K562 (cell line): ENCODE measurements around the gene CARD11. TPM values are rescaled to one million over a fixed set of nuclear protein-coding genes. Genes with fewer than 3 reads are reported as not detected.

ENCODE experiments used
- ATAC-seq: fragments of 200-7000 bp; cut with Tn5 transposase; 3 replicates; pipeline ENCODE4 v1.9.1; 2020; ENCODE audit warnings: moderate library complexity
- BruUV-seq: library from RNA; stranded (reverse); fragments of 400-500 nt; replicated peaks from 2 replicates; lab custom pipeline; 2021; lab: Mats Ljungman, UMichigan
- CTCF ChIA-PET: fragments of 300-600 bp; formaldehyde crosslinking; extraction: SDS; loops from one replicate; lab custom pipeline; 2021; ENCODE audit warnings: low intra/inter-chr PET ratio; lab: Yijun Ruan, JAX
- POLR2A ChIA-PET: fragments of 300-600, 350-650 bp; sonication (Branson Sonifier 250); formaldehyde crosslinking; extraction: SDS; loops from one replicate; lab custom pipeline; 2021; ENCODE audit warnings: antibody characterized with exemption, inconsistent platforms; lab: Yijun Ruan, JAX
- DNase-seq, 4 experiments: peaks; one replicate each; pipeline versions ENCODE4 v3.0.0 to v3.0.0-alpha.2; 2011 to 2018; ENCODE audit warnings: low spot score in 3 of 4, mixed read lengths in 3 of 4; ENCODE audit errors: extremely low read depth in 1 of 4
- FAIRE-seq: peaks from 2 replicates; lab custom pipeline; 2011; peaks lifted over from hg19 to GRCh38; lab: Jason Lieb, UNC
- H2AFZ ChIP-seq: 2 replicates; pipeline ENCODE4 v1.6.0; 2011; ENCODE audit warnings: low read depth, low read length, control low read depth, inconsistent platforms
- H3K27ac ChIP-seq: fragments of 200-600 bp; 3 replicates; pipeline ENCODE4 v1.8.0; 2011; ENCODE audit warnings: low read depth, mild to moderate bottlenecking, control low read depth, inconsistent platforms, low read length, moderate library complexity, mixed read lengths; ENCODE audit errors: extremely low read depth
- H3K27me3 ChIP-seq, 2 experiments: fragments of 300-600 bp in 1 of 2; 2 replicates in 1 of 2; 3 replicates in 1 of 2; pipeline versions ENCODE4 v1.6.0 to v1.8.0; 2011; ENCODE audit warnings: inconsistent platforms in 2 of 2, low read length in 2 of 2, mild to moderate bottlenecking in 1 of 2, mixed read lengths in 1 of 2, moderate library complexity in 1 of 2; ENCODE audit not compliant: control insufficient read depth in 2 of 2, insufficient read depth in 2 of 2
- H3K36me3 ChIP-seq: fragments of 300-600 bp; 3 replicates; pipeline ENCODE4 v1.8.0; 2011; ENCODE audit warnings: mild to moderate bottlenecking, low read length, inconsistent platforms; ENCODE audit not compliant: control insufficient read depth, insufficient read depth
- H3K4me1 ChIP-seq, 2 experiments: fragments of 200-600 bp in 1 of 2; replicated peaks in 1 of 2; 2 replicates in 1 of 2; 3 replicates in 1 of 2; pipeline versions ENCODE4 v1.5.1 to v1.8.0; 2011; ENCODE audit warnings: inconsistent platforms in 2 of 2, low read length in 2 of 2, mild to moderate bottlenecking in 1 of 2, mixed read lengths in 1 of 2, moderate library complexity in 1 of 2; ENCODE audit not compliant: control insufficient read depth in 2 of 2, insufficient read depth in 2 of 2
- H3K4me2 ChIP-seq: 2 replicates; pipeline ENCODE4 v1.6.1; 2011; ENCODE audit warnings: low read length, control low read depth, inconsistent platforms, mixed read lengths; ENCODE audit not compliant: insufficient read depth
- H3K4me3 ChIP-seq: fragments of 200-600 bp; sonication (generic), shearing (Covaris generic); 2 replicates; pipeline ENCODE4 v1.5.1; 2016; ENCODE audit warnings: control low read depth, inconsistent platforms
- H3K79me2 ChIP-seq: fragments of 200-600 bp; 3 replicates; pipeline ENCODE4 v1.8.0; 2011; ENCODE audit warnings: low read length, inconsistent platforms; ENCODE audit not compliant: control insufficient read depth, insufficient read depth
- H3K9ac ChIP-seq, 2 experiments: 2 replicates each; pipeline versions ENCODE4 v1.6.0 to v1.6.1; 2011; ENCODE audit warnings: low read depth in 2 of 2, low read length in 2 of 2, control low read depth in 1 of 2, inconsistent platforms in 1 of 2, mild to moderate bottlenecking in 1 of 2, mixed read lengths in 1 of 2; ENCODE audit not compliant: insufficient read depth in 1 of 2
- H3K9me1 ChIP-seq: one replicate; pipeline ENCODE4 v1.6.0; 2011; ENCODE audit warnings: inconsistent platforms, mild to moderate bottlenecking, low read length, moderate library complexity; ENCODE audit not compliant: control insufficient read depth, insufficient read depth
- H3K9me3 ChIP-seq: replicated peaks from 2 replicates; pipeline ENCODE4 v1.5.1; 2011; ENCODE audit warnings: low read depth, low read length, inconsistent platforms; ENCODE audit not compliant: control insufficient read depth, insufficient read depth
- H4K20me1 ChIP-seq: replicated peaks from 2 replicates; pipeline ENCODE4 v1.6.1; 2011; ENCODE audit warnings: low read length, inconsistent platforms, mixed read lengths; ENCODE audit not compliant: control insufficient read depth, insufficient read depth
- CBX3 ChIP-seq, 2 experiments: IDR thresholded peaks; 1 replicate in 1 of 2; 2 replicates in 1 of 2; pipeline ENCODE4 v1.6.1; 2012; ENCODE audit warnings: inconsistent platforms in 2 of 2, low read length in 2 of 2, borderline replicate concordance in 1 of 2, control low read depth in 1 of 2
- CHD4 ChIP-seq: fragments of 200-600 bp; sonication (generic); IDR thresholded peaks from 3 replicates; pipeline ENCODE4 v1.6.1; 2012; ENCODE audit warnings: low read depth, mild to moderate bottlenecking, mixed read lengths, low read length, inconsistent platforms; ENCODE audit not compliant: insufficient read depth, insufficient replicate concordance, poor library complexity, severe bottlenecking
- CTCF ChIP-seq, 3 experiments: IDR thresholded peaks in 2 of 3; conservative IDR thresholded peaks in 1 of 3; 2 replicates each; pipeline ENCODE4 v1.5.1; 2011 to 2012; ENCODE audit warnings: low read length in 3 of 3, mild to moderate bottlenecking in 3 of 3, control low read depth in 2 of 3, improper control_type of control experiment in 1 of 3, inconsistent platforms in 1 of 3, low read depth in 1 of 3, mixed read lengths in 1 of 3, moderate library complexity in 1 of 3; ENCODE audit not compliant: insufficient read depth in 2 of 3
- DMBX1 ChIP-seq: fragments of 250-450 bp; sonication (Bioruptor Pico); IDR thresholded peaks from 2 replicates; pipeline ENCODE4 v1.8.0; 2022; ENCODE audit warnings: inconsistent platforms, mild to moderate bottlenecking, moderate library complexity, borderline replicate concordance
- ETV1 ChIP-seq: fragments of 450-650 bp; conservative IDR thresholded peaks from 2 replicates; pipeline ENCODE4 v1.6.1; 2016; ENCODE audit warnings: missing genetic modification characterization, control low read depth, low read depth, missing compliant biosample characterization
- HDAC1 ChIP-seq, 2 experiments: fragments of 450-650 bp; IDR thresholded peaks; 2 replicates each; pipeline ENCODE4 v1.6.1; 2016 to 2017; ENCODE audit warnings: inconsistent platforms in 1 of 2, mild to moderate bottlenecking in 1 of 2, moderate library complexity in 1 of 2
- L3MBTL2 ChIP-seq: fragments of 450-650 bp; IDR thresholded peaks from 2 replicates; pipeline ENCODE4 v1.6.1; 2016; ENCODE audit warnings: mild to moderate bottlenecking, moderate library complexity
- MYNN ChIP-seq, 2 experiments: sonication (generic); formaldehyde crosslinking in 1 of 2; IDR thresholded peaks; 2 replicates each; pipeline versions ENCODE4 v1.5.0 to v1.6.1; 2016 to 2020; ENCODE audit warnings: antibody characterized with exemption in 1 of 2, missing genetic modification reagents in 1 of 2
- PTBP1 ChIP-seq: fragments of 200-400 bp; formaldehyde crosslinking; IDR thresholded peaks from 2 replicates; pipeline ENCODE4 v1.6.1; 2017; ENCODE audit warnings: low read depth, low read length
- RNF219 ChIP-seq: fragments of 250-450 bp; sonication (Bioruptor Pico); IDR thresholded peaks from 2 replicates; pipeline ENCODE4 v1.5.0; 2022; ENCODE audit warnings: mild to moderate bottlenecking
- TCFL5 ChIP-seq: fragments of 250-450 bp; sonication (Bioruptor Pico); conservative IDR thresholded peaks from 2 replicates; pipeline ENCODE4 v1.6.1; 2021; ENCODE audit warnings: mild to moderate bottlenecking, moderate library complexity, matching md5 sums
- WHSC1 ChIP-seq: IDR thresholded peaks from one replicate; pipeline ENCODE4 v1.6.1; 2012; ENCODE audit warnings: low read length, control low read depth, inconsistent platforms
- ZHX1 ChIP-seq: fragments of 150-350 bp; conservative IDR thresholded peaks from 2 replicates; pipeline ENCODE4 v1.6.1; 2014; ENCODE audit warnings: low read length
- ZKSCAN1 ChIP-seq: fragments of 150-350 bp; IDR thresholded peaks from 2 replicates; pipeline ENCODE4 v1.6.1; 2016; ENCODE audit warnings: low read depth, low read length
- ZNF75A ChIP-seq: fragments of 450-650 bp; formaldehyde crosslinking; IDR thresholded peaks from 2 replicates; pipeline ENCODE4 v1.4.0; 2020; ENCODE audit warnings: mild to moderate bottlenecking
- ZNF764 ChIP-seq: fragments of 250-450 bp; sonication (Bioruptor Pico); IDR thresholded peaks from 2 replicates; pipeline ENCODE4 v1.4.0; 2020; ENCODE audit warnings: low read depth, mild to moderate bottlenecking, moderate library complexity
- ZZZ3 ChIP-seq: fragments of 450-650 bp; IDR thresholded peaks from 2 replicates; pipeline ENCODE4 v1.6.1; 2016; ENCODE audit warnings: antibody characterized with exemption, mild to moderate bottlenecking, moderate library complexity
- WGBS: fragments of 100-300 bp; shearing (Covaris generic); methylation state at CpG from one replicate; pipeline ENCODE4 v1.1.6; 2016; ENCODE audit warnings: low coverage, mixed read lengths; ENCODE audit not compliant: insufficient coverage; ENCODE audit errors: missing lambda C conversion rate; 5-methylcytosine and 5-hydroxymethylcytosine counted together
- in situ Hi-C: fragments of 300-500 bp; cut with MboI; formaldehyde crosslinking; loops from 4 replicates; pipeline ENCODE4 v1.15.0; 2018; ENCODE audit warnings: inconsistent platforms, mixed read lengths
- intact Hi-C: fragments of 100-400 bp; cut with micrococcal nuclease; formaldehyde crosslinking; loops from 2 replicates; pipeline ENCODE4 v1.14.2; 2022
- polyA plus RNA-seq, 8 experiments: library from polyadenylated mRNA; depleted of rRNA in 4 of 8; stranded (reverse) in 5 of 8; unstranded in 3 of 8; fragments of >200 nt; fragmentation: Nextera tagmentation in 2 of 8; fragmentation: Illumina TruSeq in 1 of 8; extraction: Ambion mirVana in 2 of 8; extraction: Trizol in 1 of 8; gene quantifications; 2 replicates each; pipeline versions ENCODE4 v1.2.1 to v1.2.3, GENCODE V29; 2011 to 2014; ENCODE audit warnings: inconsistent platforms in 1 of 8, missing spikeins in 1 of 8
- total RNA-seq, 7 experiments: library from RNA; depleted of rRNA in 6 of 7; stranded (reverse); fragments of >200 nt in 6 of 7; fragmentation: Illumina TruSeq in 2 of 7; extraction: Trizol in 2 of 7; gene quantifications; 2 replicates each; pipeline versions ENCODE4 v1.2.1 to v1.2.3, GENCODE V29; 2011 to 2021; ENCODE audit warnings: low replicate concordance in 1 of 7

The CARD11 gene
- total and polyA plus RNA-seq, 9 of the 15 experiments (the other 6 are each of a cell fraction or from before 2014, with no cell fraction given) = 0.07 to 12.8 (median 5.7) TPM

- Histone ChIP-seq H3K4me2 (no peak overlapping the region), H3K36me3 (no peaks in the 10 kb centered on the region), H3K79me2 (no peaks in the 10 kb centered on the region), H4K20me1 (no peaks in the 10 kb centered on the region), H2AFZ (no peak overlapping the region), H3K9me1 (no peaks in the 10 kb centered on the region), H3K4me1 (peaks cover 0 to 4% of the 10 kb centered on the region in 2 experiments; a peak in 2 of 5 replicates), H3K27ac (no peak overlapping the region), H3K9ac (no peak overlapping the region; a peak in 1 of 4 replicates), H3K9me3 (0 out of 2 replicates have a peak, but pooled peaks cover under 1% of the 10 kb centered on the region), H3K4me3 (no peak overlapping the region), H3K27me3 (no peaks in the 10 kb centered on the region)
- ATAC-seq = no peak
- POLR2A ChIA-PET = no interaction called here
- no peak for DNase-seq
- BruUV-seq = no TSS peak
- intact Hi-C loops = no loop called here
- in situ Hi-C loops = no loop called here
- WGBS = 77% methylated on average over 7 of the region's 16 CpGs
- CTCF ChIA-PET = no interaction called here
- FAIRE-seq = no peak
- TF ChIP-seq L3MBTL2 (no peak), ZKSCAN1 (no peak), CBX3 (IDR thresholded peaks at IDR 0.05; ENCODE audit: borderline replicate concordance in 1 of 2, low read length in 2 of 2) (no peak), CHD4 (no peak), WHSC1 (no peak), ZNF764 (CRISPR knock-in tag) (no peak), ZNF75A (CRISPR knock-in tag) (no peak), CTCF (IDR thresholded peaks at IDR 0.05 in 2 of 3, conservative IDR thresholded peaks at IDR 0.05 in 1 of 3; ENCODE audit: insufficient read depth in 2 of 3, low read depth in 1 of 3, low read length in 3 of 3) (no peak), ZHX1 (no peak), HDAC1 (IDR thresholded peaks at IDR 0.05) (no peak), ZZZ3 (no peak), ETV1 (tag) (no peak), DMBX1 (CRISPR knock-in tag) (no peak), RNF219 (CRISPR knock-in tag) (no peak), MYNN (IDR thresholded peaks at IDR 0.05) (no peak), MYNN (CRISPR knock-in tag; IDR thresholded peaks at IDR 0.05) (no peak), PTBP1 (no peak), TCFL5 (CRISPR knock-in tag) (no peak)
These were observed 128.6 kb downstream of the CARD11 start for GRCh38 chr7:2915023-2915422.
